ENCODE data around the gene BCORL1. TPM values are rescaled to one million over a fixed set of nuclear protein-coding genes. Genes with fewer than 3 reads are reported as not detected.

The BCORL1 gene
- total RNA-seq, 1 donor from 2014 or later, result 1.1 TPM

GRCh38 chrX:130002541-130002940 is 20.1 kb downstream of the BCORL1 start:
- Histone ChIP-seq H3K36me3 (ENCODE audit: control insufficient read depth, insufficient read depth, low read length) (no peaks in the 10 kb centered on the region), H3K4me3 (ENCODE audit: low read depth, low read length) (no peak overlapping the region), H3K27me3 (ENCODE audit: control insufficient read depth, insufficient read depth, low read length) (no peaks in the 10 kb centered on the region)
- TF ChIP-seq CTCF (IDR thresholded peaks at IDR 0.05; ENCODE audit: insufficient read depth, low read length, severe bottlenecking), result no peak
- DNase-seq (ENCODE audit: low read depth) (no peak), FAIRE-seq (no peak)

DNA sequence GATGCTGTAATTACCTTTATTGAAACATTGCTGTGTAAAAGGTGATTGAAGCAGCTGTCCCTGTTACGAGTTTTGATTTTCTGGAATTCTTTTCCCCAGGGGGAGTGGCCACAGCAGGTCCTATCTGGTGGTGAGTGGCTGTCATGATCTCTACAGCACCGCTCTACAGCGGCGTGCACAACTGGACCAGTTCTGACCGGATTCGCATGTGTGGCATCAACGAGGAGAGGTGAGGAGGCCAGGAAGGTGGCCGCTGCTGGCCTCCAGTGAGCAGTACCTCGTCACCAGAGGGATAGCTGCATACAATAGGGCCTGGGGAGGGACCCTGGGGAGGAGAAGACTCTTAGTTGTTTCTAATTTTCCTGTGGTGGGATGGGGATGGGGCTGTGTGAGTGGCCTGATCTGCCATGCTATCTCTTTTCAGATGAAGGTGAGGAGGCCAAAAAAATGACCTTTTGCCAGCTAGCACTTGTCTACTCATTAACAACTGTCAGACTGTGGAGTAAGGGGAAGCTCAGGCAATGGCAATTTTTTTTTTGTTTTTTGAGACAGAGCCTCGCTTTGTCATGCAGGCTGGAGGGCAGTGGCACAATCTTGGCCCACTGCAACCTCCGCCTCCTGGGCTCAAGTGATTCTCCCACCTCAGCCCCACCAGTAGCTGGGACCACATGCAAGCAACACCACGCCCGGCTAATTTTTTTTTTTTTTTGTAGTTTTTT is 22.8 kb downstream of the BCORL1 start:
- no peak for DNase-seq (ENCODE audit: low read depth)
- no peak for TF ChIP-seq CTCF (IDR thresholded peaks at IDR 0.05; ENCODE audit: insufficient read depth, low read length, severe bottlenecking)
- no peaks in the 10 kb centered on the region for H3K27me3 ChIP-seq (ENCODE audit: control insufficient read depth, insufficient read depth, low read length)
- no peaks in the 10 kb centered on the region for H3K36me3 ChIP-seq (ENCODE audit: control insufficient read depth, insufficient read depth, low read length)
- no peak overlapping the region for H3K4me3 ChIP-seq (ENCODE audit: low read depth, low read length)
- FAIRE-seq, result no peak

- Histone ChIP-seq H3K27me3 (ENCODE audit: control insufficient read depth, insufficient read depth, low read length) (no peaks in the 10 kb centered on the region), H3K4me3 (ENCODE audit: low read depth, low read length) (no peak overlapping the region), H3K36me3 (ENCODE audit: control insufficient read depth, insufficient read depth, low read length) (peaks cover 1% of the 10 kb centered on the region)
- no peak for DNase-seq (ENCODE audit: low read depth)
- FAIRE-seq, result no peak
- TF ChIP-seq CTCF (IDR thresholded peaks at IDR 0.05; ENCODE audit: insufficient read depth, low read length, severe bottlenecking), result no peak
Measured at GRCh38 chrX:130009658-130010223, 27.3 kb downstream of the BCORL1 start.

DNA sequence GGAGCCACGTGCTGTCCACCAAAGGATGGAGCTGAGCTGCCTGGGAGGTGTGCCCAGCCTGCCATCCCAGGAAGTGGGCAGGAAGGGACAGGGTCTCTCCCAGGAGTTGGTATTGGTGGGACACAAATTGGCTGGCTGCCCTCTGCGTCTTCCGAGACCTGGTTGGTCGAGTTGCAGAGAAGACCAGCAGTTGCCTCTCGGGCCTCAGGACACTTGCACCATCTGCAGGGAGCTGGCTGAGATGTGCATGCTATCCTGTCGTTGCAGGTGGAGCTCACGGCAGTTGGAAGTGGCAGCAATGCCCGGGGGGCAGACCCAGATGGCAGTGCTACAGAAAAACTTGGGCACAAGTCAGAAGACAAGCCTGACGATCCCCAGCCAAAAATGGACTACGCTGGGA is 30.2 kb downstream of the BCORL1 start:
- DNase-seq (ENCODE audit: low read depth) (no peak), FAIRE-seq (no peak)
- Histone ChIP-seq H3K36me3 (ENCODE audit: control insufficient read depth, insufficient read depth, low read length) (peaks cover 1% of the 10 kb centered on the region), H3K4me3 (ENCODE audit: low read depth, low read length) (no peak overlapping the region), H3K27me3 (ENCODE audit: control insufficient read depth, insufficient read depth, low read length) (no peaks in the 10 kb centered on the region)
- TF ChIP-seq CTCF (IDR thresholded peaks at IDR 0.05; ENCODE audit: insufficient read depth, low read length, severe bottlenecking), result no peak

DNA sequence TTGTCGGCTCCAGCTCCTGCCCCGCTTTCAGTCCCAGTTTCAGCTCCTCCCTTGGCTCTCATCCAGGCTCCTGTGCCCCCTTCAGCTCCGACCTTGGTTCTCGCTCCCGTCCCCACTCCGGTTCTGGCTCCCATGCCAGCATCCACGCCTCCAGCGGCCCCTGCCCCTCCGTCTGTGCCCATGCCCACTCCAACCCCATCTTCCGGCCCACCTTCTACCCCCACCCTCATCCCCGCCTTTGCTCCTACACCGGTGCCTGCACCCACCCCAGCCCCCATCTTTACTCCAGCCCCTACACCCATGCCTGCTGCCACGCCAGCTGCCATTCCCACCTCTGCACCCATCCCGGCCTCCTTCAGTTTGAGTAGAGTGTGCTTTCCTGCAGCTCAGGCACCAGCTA is 31.2 kb downstream of the BCORL1 start:
- no peak for TF ChIP-seq CTCF (IDR thresholded peaks at IDR 0.05; ENCODE audit: insufficient read depth, low read length, severe bottlenecking)
- no peaks in the 10 kb centered on the region for H3K27me3 ChIP-seq (ENCODE audit: control insufficient read depth, insufficient read depth, low read length)
- FAIRE-seq (no peak), DNase-seq (ENCODE audit: low read depth) (no peak)
- no peak overlapping the region for H3K4me3 ChIP-seq (ENCODE audit: low read depth, low read length)
- peaks cover 1% of the 10 kb centered on the region for H3K36me3 ChIP-seq (ENCODE audit: control insufficient read depth, insufficient read depth, low read length)

DNA sequence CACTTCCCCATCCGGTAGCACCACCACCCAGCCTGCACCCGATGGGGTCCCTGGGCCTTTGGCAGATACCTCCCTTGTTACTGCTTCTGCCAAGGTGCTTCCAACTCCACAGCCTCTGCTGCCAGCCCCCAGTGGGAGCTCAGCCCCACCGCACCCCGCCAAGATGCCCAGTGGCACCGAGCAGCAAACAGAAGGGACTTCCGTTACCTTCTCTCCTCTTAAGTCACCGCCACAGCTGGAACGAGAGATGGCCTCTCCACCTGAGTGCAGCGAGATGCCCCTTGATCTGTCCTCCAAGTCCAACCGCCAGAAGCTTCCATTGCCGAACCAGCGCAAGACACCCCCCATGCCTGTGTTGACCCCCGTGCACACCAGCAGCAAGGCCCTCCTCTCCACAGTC is 31.9 kb downstream of the BCORL1 start:
- TF ChIP-seq CTCF (IDR thresholded peaks at IDR 0.05; ENCODE audit: insufficient read depth, low read length, severe bottlenecking), result no peak
- H3K27me3 ChIP-seq (ENCODE audit: control insufficient read depth, insufficient read depth, low read length), result no peaks in the 10 kb centered on the region
- FAIRE-seq, result no peak
- peaks cover 1% of the 10 kb centered on the region for H3K36me3 ChIP-seq (ENCODE audit: control insufficient read depth, insufficient read depth, low read length)
- H3K4me3 ChIP-seq (ENCODE audit: low read depth, low read length), result no peak overlapping the region
- DNase-seq (ENCODE audit: low read depth), result no peak

All from bronchial epithelial cell (primary cell).